ENCODE measurements around the gene LINC01488.

LINC01488 gene

GRCh38 chr11:69439651-69440464 lies 41.6 kb upstream of the LINC01488 start:
- no peak for TF ChIP-seq OSR1 (CRISPR knock-in tag; IDR thresholded peaks at IDR 0.05)
- TF ChIP-seq, protein P1, sequence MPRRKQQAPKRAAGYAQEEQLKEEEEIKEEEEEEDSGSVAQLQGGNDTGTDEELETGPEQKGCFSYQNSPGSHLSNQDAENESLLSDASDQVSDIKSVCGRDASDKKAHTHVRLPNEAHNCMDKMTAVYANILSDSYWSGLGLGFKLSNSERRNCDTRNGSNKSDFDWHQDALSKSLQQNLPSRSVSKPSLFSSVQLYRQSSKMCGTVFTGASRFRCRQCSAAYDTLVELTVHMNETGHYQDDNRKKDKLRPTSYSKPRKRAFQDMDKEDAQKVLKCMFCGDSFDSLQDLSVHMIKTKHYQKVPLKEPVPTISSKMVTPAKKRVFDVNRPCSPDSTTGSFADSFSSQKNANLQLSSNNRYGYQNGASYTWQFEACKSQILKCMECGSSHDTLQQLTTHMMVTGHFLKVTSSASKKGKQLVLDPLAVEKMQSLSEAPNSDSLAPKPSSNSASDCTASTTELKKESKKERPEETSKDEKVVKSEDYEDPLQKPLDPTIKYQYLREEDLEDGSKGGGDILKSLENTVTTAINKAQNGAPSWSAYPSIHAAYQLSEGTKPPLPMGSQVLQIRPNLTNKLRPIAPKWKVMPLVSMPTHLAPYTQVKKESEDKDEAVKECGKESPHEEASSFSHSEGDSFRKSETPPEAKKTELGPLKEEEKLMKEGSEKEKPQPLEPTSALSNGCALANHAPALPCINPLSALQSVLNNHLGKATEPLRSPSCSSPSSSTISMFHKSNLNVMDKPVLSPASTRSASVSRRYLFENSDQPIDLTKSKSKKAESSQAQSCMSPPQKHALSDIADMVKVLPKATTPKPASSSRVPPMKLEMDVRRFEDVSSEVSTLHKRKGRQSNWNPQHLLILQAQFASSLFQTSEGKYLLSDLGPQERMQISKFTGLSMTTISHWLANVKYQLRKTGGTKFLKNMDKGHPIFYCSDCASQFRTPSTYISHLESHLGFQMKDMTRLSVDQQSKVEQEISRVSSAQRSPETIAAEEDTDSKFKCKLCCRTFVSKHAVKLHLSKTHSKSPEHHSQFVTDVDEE (CRISPR knock-in tag; IDR thresholded peaks at IDR 0.05): no peak
- no peak for TF ChIP-seq BACH2 (CRISPR knock-in tag; IDR thresholded peaks at IDR 0.05; ENCODE audit: borderline replicate concordance)
- no peak for TF ChIP-seq ZFP30 (CRISPR knock-in tag; IDR thresholded peaks at IDR 0.05)
- no peak for TF ChIP-seq PPARA (CRISPR knock-in tag; IDR thresholded peaks at IDR 0.05; ENCODE audit: borderline replicate concordance)
- TF ChIP-seq SNAI2 (CRISPR knock-in tag; IDR thresholded peaks at IDR 0.05): no peak
- TF ChIP-seq GLIS3 (CRISPR knock-in tag; IDR thresholded peaks at IDR 0.05): no peak
- TF ChIP-seq, protein P2, sequence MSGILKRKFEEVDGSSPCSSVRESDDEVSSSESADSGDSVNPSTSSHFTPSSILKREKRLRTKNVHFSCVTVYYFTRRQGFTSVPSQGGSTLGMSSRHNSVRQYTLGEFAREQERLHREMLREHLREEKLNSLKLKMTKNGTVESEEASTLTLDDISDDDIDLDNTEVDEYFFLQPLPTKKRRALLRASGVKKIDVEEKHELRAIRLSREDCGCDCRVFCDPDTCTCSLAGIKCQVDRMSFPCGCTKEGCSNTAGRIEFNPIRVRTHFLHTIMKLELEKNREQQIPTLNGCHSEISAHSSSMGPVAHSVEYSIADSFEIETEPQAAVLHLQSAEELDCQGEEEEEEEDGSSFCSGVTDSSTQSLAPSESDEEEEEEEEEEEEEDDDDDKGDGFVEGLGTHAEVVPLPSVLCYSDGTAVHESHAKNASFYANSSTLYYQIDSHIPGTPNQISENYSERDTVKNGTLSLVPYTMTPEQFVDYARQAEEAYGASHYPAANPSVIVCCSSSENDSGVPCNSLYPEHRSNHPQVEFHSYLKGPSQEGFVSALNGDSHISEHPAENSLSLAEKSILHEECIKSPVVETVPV (CRISPR knock-in tag; IDR thresholded peaks at IDR 0.05): no peak
- TF ChIP-seq ISL1 (CRISPR knock-in tag; IDR thresholded peaks at IDR 0.05): no peak
- no peak for ATAC-seq

- TF ChIP-seq OSR1 (CRISPR knock-in tag; IDR thresholded peaks at IDR 0.05) (no peak), POU6F1 (CRISPR knock-in tag; IDR thresholded peaks at IDR 0.05; ENCODE audit: borderline replicate concordance, low read depth) (no peak), ESRRG (CRISPR knock-in tag; IDR thresholded peaks at IDR 0.05) (no peak), ZNF8 (CRISPR knock-in tag; IDR thresholded peaks at IDR 0.05) (no peak), ZNF70 (CRISPR knock-in tag; IDR thresholded peaks at IDR 0.05) (no peak), RARB (CRISPR knock-in tag; IDR thresholded peaks at IDR 0.05) (no peak), BACH2 (CRISPR knock-in tag; IDR thresholded peaks at IDR 0.05; ENCODE audit: borderline replicate concordance) (no peak), ISL1 (CRISPR knock-in tag; IDR thresholded peaks at IDR 0.05) (no peak), SNAI2 (CRISPR knock-in tag; IDR thresholded peaks at IDR 0.05) (no peak), TOX (CRISPR knock-in tag; IDR thresholded peaks at IDR 0.05; ENCODE audit: borderline replicate concordance) (no peak), ZFP30 (CRISPR knock-in tag; IDR thresholded peaks at IDR 0.05) (no peak)
- TF ChIP-seq, protein P3, sequence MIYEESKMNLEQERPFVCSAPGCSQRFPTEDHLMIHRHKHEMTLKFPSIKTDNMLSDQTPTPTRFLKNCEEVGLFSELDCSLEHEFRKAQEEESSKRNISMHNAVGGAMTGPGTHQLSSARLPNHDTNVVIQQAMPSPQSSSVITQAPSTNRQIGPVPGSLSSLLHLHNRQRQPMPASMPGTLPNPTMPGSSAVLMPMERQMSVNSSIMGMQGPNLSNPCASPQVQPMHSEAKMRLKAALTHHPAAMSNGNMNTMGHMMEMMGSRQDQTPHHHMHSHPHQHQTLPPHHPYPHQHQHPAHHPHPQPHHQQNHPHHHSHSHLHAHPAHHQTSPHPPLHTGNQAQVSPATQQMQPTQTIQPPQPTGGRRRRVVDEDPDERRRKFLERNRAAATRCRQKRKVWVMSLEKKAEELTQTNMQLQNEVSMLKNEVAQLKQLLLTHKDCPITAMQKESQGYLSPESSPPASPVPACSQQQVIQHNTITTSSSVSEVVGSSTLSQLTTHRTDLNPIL (CRISPR knock-in tag; IDR thresholded peaks at IDR 0.05; ENCODE audit: low read depth): no peak
- ATAC-seq: no peak
Measured at GRCh38 chr11:69440876-69441275, 40.6 kb upstream of the LINC01488 start.

GRCh38 chr11:69442012-69442806 lies 39.3 kb upstream of the LINC01488 start:
- ATAC-seq: no peak
- no peak for TF ChIP-seq TCF4 (CRISPR knock-in tag; IDR thresholded peaks at IDR 0.05; ENCODE audit: borderline replicate concordance)
- no peak for TF ChIP-seq OSR1 (CRISPR knock-in tag; IDR thresholded peaks at IDR 0.05)
- no peak for TF ChIP-seq PATZ1 (CRISPR knock-in tag; IDR thresholded peaks at IDR 0.05; ENCODE audit: borderline replicate concordance)
- TF ChIP-seq ZNF70 (CRISPR knock-in tag; IDR thresholded peaks at IDR 0.05): no peak
- TF ChIP-seq, protein P2 (CRISPR knock-in tag; IDR thresholded peaks at IDR 0.05): no peak
- TF ChIP-seq, protein P1 (CRISPR knock-in tag; IDR thresholded peaks at IDR 0.05): no peak
- TF ChIP-seq POU6F1 (CRISPR knock-in tag; IDR thresholded peaks at IDR 0.05; ENCODE audit: borderline replicate concordance, low read depth): no peak
- TF ChIP-seq ISL1 (CRISPR knock-in tag; IDR thresholded peaks at IDR 0.05): no peak
- no peak for TF ChIP-seq SNAI2 (CRISPR knock-in tag; IDR thresholded peaks at IDR 0.05)
